Breast epithelium (tissue), 4 donors: ENCODE data around the gene PML. TPM values are rescaled to one million over a fixed set of nuclear protein-coding genes. Genes with fewer than 3 reads are reported as not detected.

Experiments used
- DNase-seq, 2 donors: peaks; one replicate each; pipeline ENCODE4 v3.0.0-alpha.2; 2019; ENCODE audit warnings: low spot score in 2 of 2
- H3K27ac ChIP-seq, 2 donors: fragments of 200-600 bp; sonication (generic) in 1 of 2; one replicate each; pipeline ENCODE4 v1.5.1; 2016 to 2019; ENCODE audit warnings: mild to moderate bottlenecking in 1 of 2
- H3K27me3 ChIP-seq, 2 donors: fragments of 200-600 bp; sonication (generic) in 1 of 2; one replicate each; pipeline versions ENCODE4 v1.5.1 to v1.6.0; 2017 to 2019; ENCODE audit warnings: control low read depth in 1 of 2, mild to moderate bottlenecking in 1 of 2
- H3K36me3 ChIP-seq: fragments of 200-600 bp; one replicate; pipeline ENCODE4 v1.5.1; 2019
- H3K4me1 ChIP-seq, 2 donors: fragments of 200-600 bp; sonication (generic); one replicate each; pipeline ENCODE4 v1.5.1; 2016 to 2019; ENCODE audit warnings: control low read depth in 1 of 2
- H3K4me3 ChIP-seq, 3 donors: fragments of 200-600 bp; sonication (generic); 1 replicate in 2 of 3; 2 replicates in 1 of 3; pipeline ENCODE4 v1.5.1; 2016 to 2019; ENCODE audit warnings: mild to moderate bottlenecking in 3 of 3, moderate library complexity in 2 of 3
- H3K9me3 ChIP-seq, 2 donors: fragments of 200-600 bp; sonication (generic) in 1 of 2; one replicate each; pipeline ENCODE4 v1.5.1; 2016 to 2019; ENCODE audit warnings: control low read depth in 1 of 2
- CTCF ChIP-seq, 3 donors: fragments of 450-650 bp; IDR thresholded peaks; one replicate each; pipeline ENCODE4 v1.5.1; 2016 to 2017; ENCODE audit warnings: antibody characterized with exemption in 3 of 3, mild to moderate bottlenecking in 3 of 3, moderate library complexity in 3 of 3
- POLR2A ChIP-seq: fragments of 450-650 bp; IDR thresholded peaks from one replicate; pipeline ENCODE4 v1.6.1; 2016; ENCODE audit warnings: antibody characterized with exemption, mild to moderate bottlenecking, moderate library complexity
- POLR2AphosphoS5 ChIP-seq, 3 donors: sonication (generic); formaldehyde crosslinking; IDR thresholded peaks; one replicate each; pipeline ENCODE4 v1.6.1; 2017; ENCODE audit warnings: antibody characterized with exemption in 3 of 3
- intact Hi-C: fragments of 100-400 bp; cut with DNase I; formaldehyde crosslinking; loops from one replicate; pipeline ENCODE4 v1.15.1; 2023; ENCODE audit warnings: low total_unique reads
- total RNA-seq, 3 donors: library from RNA; depleted of rRNA; stranded (reverse); fragments of >200 nt; gene quantifications; one replicate each; pipeline ENCODE4 v1.1.0, GENCODE V29; 2016

Gene PML
- total RNA-seq, 3 donors from 2014 or later: 37.8 to 103 (median 49.8) TPM

DNA sequence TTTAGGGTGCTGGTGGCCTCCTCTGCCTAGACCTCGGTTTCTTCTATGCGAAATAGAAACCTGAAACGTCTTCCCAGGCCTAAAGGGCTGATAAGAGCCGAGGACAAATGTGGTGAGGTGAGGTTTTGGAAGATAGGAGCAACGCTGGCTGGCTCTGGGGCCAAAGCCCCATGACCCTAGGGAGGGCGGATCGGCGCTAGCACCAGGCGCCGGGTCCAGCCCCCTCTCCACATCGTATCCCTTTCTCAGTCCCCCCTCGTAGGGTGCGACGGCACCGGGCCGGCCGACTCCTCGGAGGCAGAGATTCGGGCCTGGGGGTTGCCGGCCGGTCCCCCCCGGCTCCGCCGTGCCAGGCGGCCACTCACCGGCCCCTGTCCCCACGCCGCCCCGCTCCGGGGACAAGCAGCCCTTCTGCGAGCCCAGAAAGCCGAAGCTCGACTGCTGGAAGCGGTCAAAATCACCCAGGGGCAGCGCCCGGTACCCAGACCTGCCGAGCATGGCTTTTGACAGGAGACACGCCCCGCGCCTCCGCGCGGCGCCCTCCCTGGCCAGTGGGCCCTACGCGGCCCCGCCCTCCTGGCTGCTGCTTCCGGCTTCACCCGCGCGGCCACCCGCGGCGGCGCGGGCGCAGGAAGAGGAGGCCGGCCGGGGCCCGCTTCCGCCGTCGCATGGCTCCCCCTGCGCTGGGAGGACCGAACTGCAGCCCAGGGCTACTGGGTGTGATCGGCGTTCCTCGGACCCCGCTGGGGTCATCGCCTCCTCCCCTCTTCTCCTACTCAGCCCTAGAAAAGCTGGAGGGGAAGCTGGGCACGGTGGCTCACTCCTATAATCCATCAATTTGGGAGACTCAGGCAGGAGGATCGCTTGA lies 2.6 kb upstream of the PML start, which contains the start of gene STOML1:
STOML1 (minus strand) TSS at position 570 of the 868 bp plus-strand sequence; CDS start at position 498, 72 bp downstream.
- Histone ChIP-seq H3K4me1 (peaks cover 15 to 34% of the 10 kb centered on the region in 2 donors), H3K36me3 (no peaks in the 10 kb centered on the region), H3K4me3 (peak within 1 kb of the TSS; percentile 80 to 96 (median 89)), H3K9me3 (no peaks in the 10 kb centered on the region), H3K27ac (peak within 1 kb of the TSS; percentile 88 to 98), H3K27me3 (no peaks in the 10 kb centered on the region)
- intact Hi-C loops: no loop called here
- peak; percentile 88 for DNase-seq
- TF ChIP-seq CTCF (IDR thresholded peaks at IDR 0.05) (peak; percentile 31 to 94 (median 62)), POLR2AphosphoS5 (IDR thresholded peaks at IDR 0.05) (peak in 2 of 3 donors; percentile 68 to 70), POLR2A (no peak)

- intact Hi-C loops: no loop called here
- Histone ChIP-seq H3K4me3 (peak overlapping the region; percentile 73 to 89 (median 80)), H3K9me3 (no peaks in the 10 kb centered on the region), H3K27ac (peak overlapping the region; percentile 88 to 98), H3K27me3 (no peaks in the 10 kb centered on the region), H3K36me3 (no peaks in the 10 kb centered on the region), H3K4me1 (peaks cover 15 to 34% of the 10 kb centered on the region in 2 donors)
- TF ChIP-seq POLR2A: no peak
- no peak for TF ChIP-seq CTCF (IDR thresholded peaks at IDR 0.05)
- no peak for TF ChIP-seq POLR2AphosphoS5 (IDR thresholded peaks at IDR 0.05)
- DNase-seq: no peak
Observed at GRCh38 chr15:73992594-73992898, 2.0 kb upstream of the PML start.

DNA sequence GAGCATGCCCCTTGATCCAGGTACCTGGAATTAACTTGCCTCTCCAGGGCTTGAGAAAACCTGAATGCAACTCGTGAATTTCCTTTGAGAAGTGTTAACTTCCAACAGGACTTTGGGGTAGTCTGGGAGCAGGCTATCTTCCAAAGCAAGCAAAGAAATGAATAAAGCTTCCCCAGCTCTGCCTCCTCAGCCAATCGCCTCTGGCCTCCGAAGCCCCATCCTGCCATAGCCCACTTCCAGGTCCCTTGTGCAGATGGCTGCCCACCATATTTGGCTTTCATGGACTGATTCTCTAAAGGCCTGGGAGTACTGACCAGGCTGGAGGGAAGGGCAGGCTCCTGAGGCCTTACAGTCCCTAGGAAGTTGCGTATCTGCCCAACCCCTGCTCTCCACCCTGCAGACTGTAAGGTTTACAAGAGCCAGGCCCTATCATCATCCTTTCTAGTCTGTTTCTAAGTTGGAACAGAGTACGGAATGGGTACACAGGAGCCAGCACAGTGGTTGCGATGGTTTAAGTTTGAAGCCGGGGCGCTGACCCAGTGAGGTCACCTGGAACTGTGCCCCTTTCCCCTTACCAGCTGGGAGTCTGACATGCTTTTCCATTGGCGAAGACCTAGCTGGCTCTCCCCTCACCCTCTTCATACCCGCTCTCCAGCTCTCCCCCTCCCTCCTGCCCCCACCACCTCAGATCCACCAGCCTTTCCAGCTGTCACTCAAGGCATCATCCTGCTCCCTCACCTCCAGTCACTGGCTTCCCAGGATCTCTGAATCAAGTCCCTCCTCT lies 1.1 kb upstream of the PML start:
- TF ChIP-seq POLR2AphosphoS5 (IDR thresholded peaks at IDR 0.05) (no peak), POLR2A (no peak), CTCF (IDR thresholded peaks at IDR 0.05) (no peak)
- H3K4me1 ChIP-seq: peaks cover 15 to 28% of the 10 kb centered on the region in 2 donors
- DNase-seq: no peak
- intact Hi-C loops: no loop called here
- peak overlapping the region; percentile 97 to 98 for H3K27ac ChIP-seq
- H3K4me3 ChIP-seq: peak overlapping the region in 2 of 3 donors; percentile 86 to 96
- no peaks in the 10 kb centered on the region for H3K9me3 ChIP-seq
- no peaks in the 10 kb centered on the region for H3K36me3 ChIP-seq
- H3K27me3 ChIP-seq: no peaks in the 10 kb centered on the region

DNA sequence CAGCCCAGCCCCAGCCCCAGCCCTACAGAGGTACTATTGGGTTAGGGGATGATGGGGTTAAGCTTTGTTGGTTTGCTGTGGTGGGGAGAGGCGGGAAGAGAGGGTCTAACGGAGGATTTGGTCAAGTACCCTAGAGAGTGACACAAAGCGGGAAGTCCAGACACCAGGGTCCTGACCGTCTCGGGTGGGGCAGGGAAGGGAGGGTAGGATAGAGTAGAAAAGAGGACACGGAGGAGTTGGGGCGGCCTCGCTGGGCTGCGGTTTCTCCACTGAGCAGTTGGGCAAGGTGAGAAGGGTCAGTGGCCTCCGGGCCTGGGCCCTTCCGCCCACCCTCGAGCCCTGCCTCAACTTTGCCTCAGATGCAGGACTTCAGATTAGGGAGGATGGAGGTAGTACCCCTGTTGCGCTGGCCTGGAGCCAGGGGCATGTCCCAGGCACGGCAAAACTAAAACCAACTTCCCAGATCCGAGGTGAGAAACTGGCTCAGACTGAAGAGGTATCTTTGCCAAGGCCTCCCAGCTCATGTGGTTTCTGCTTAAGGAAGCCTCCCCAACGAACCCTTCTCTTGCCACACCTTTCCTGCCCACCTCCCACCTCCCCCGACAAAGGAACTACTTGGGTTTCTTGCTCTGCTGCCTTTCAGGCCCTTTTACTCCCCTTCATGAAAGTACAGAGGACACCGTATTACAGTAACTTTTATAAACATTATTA lies 551 bp downstream of the PML start:
- Histone ChIP-seq H3K36me3 (no peaks in the 10 kb centered on the region), H3K27ac (peak overlapping the region; percentile 97 to 98), H3K27me3 (no peaks in the 10 kb centered on the region), H3K4me3 (peak overlapping the region; percentile 86 to 96 (median 93)), H3K4me1 (peaks cover 10 to 26% of the 10 kb centered on the region in 2 donors), H3K9me3 (no peaks in the 10 kb centered on the region)
- peak in 1 of 2 donors; percentile 31 for DNase-seq
- peak in 1 of 3 donors; percentile 34 for TF ChIP-seq POLR2AphosphoS5 (IDR thresholded peaks at IDR 0.05)
- no peak for TF ChIP-seq CTCF (IDR thresholded peaks at IDR 0.05)
- intact Hi-C loops: no loop called here
